GM23338 (cell line): ENCODE data around the gene DNAH10.

Source experiments
- CREB1 ChIP-seq: fragments of 250-450 bp; sonication (Bioruptor Pico); IDR thresholded peaks from 2 replicates; pipeline ENCODE4 v1.5.0; 2020; ENCODE audit warnings: low read depth, mild to moderate bottlenecking, moderate library complexity
- CTCF ChIP-seq, 2 experiments: fragments of 200-600 bp in 1 of 2; sonication (generic) in 1 of 2; conservative IDR thresholded peaks; 2 replicates each; pipeline versions ENCODE4 v1.5.1 to v1.6.1; 2016 to 2017; ENCODE audit warnings: antibody characterized with exemption in 2 of 2, low read depth in 2 of 2, mild to moderate bottlenecking in 2 of 2, moderate library complexity in 1 of 2
- ETS1 ChIP-seq: IDR thresholded peaks from 2 replicates; pipeline ENCODE4 v1.6.1; 2016; ENCODE audit warnings: antibody characterized with exemption
- EZH2 ChIP-seq: fragments of 200-600 bp; sonication (generic); IDR thresholded peaks from one replicate; pipeline ENCODE4 v1.8.0; 2017; ENCODE audit warnings: antibody characterized with exemption, mild to moderate bottlenecking, low read depth; ENCODE audit not compliant: unreplicated experiment
- EZH2phosphoT487 ChIP-seq: fragments of 200-600 bp; sonication (generic); IDR thresholded peaks from one replicate; pipeline ENCODE4 v1.8.1; 2018; ENCODE audit warnings: antibody characterized with exemption; ENCODE audit not compliant: unreplicated experiment
- JUNB ChIP-seq: IDR thresholded peaks from one replicate; pipeline ENCODE4 v1.6.1; 2016; ENCODE audit warnings: antibody characterized with exemption; ENCODE audit not compliant: unreplicated experiment
- NANOG ChIP-seq: IDR thresholded peaks from 2 replicates; pipeline ENCODE4 v1.6.1; 2016; ENCODE audit warnings: antibody characterized with exemption, borderline replicate concordance
- POLR2AphosphoS5 ChIP-seq: IDR thresholded peaks from 2 replicates; pipeline ENCODE4 v1.6.1; 2016; ENCODE audit warnings: antibody characterized with exemption, low read depth
- REST ChIP-seq: IDR thresholded peaks from one replicate; pipeline ENCODE4 v1.6.1; 2018; ENCODE audit warnings: antibody characterized with exemption; ENCODE audit not compliant: unreplicated experiment
- ZNF331 ChIP-seq: fragments of 250-450 bp; sonication (Bioruptor Pico); IDR thresholded peaks from 2 replicates; pipeline ENCODE4 v1.5.0; 2020; ENCODE audit warnings: low read depth, mild to moderate bottlenecking, moderate library complexity

- TF ChIP-seq EZH2 (no peak), REST (no peak), EZH2phosphoT487 (no peak), CTCF (conservative IDR thresholded peaks at IDR 0.05; ENCODE audit: low read depth in 2 of 2) (no peak), POLR2AphosphoS5 (no peak), CREB1 (no peak), JUNB (no peak), ZNF331 (CRISPR knock-in tag) (no peak), NANOG (no peak), ETS1 (no peak)
These were observed 7.9 kb upstream of the DNAH10 start for GRCh38 chr12:123754041-123754772.
